Ecto neural progenitor cell (in vitro differentiated cells): ENCODE results near the gene PRRT4.

Source experiments
- DNase-seq: peaks from one replicate; pipeline ENCODE4 v3.0.0-alpha.2; 2018; ENCODE audit warnings: low spot score

The PRRT4 gene

GRCh38 chr7:128343554-128344430, 17.7 kb downstream of the PRRT4 start, which contains the start of gene RBM28:
RBM28 (minus strand) TSS chr7:128343908; CDS start chr7:128343793, 115 bp downstream.
- DNase-seq, result peak; percentile 90

GRCh38 chr7:128341733-128342132, 19.8 kb downstream of the PRRT4 start:
- no peak for DNase-seq

- no peak for DNase-seq
Observed at GRCh38 chr7:128335730-128336129, 25.8 kb downstream of the PRRT4 start.

- DNase-seq, result no peak
Observed at GRCh38 chr7:128324368-128324680, 37.2 kb downstream of the PRRT4 start.

GRCh38 chr7:128323459-128324367, 37.8 kb downstream of the PRRT4 start:
- no peak for DNase-seq

GRCh38 chr7:128323040-128323439, 38.5 kb downstream of the PRRT4 start:
- DNase-seq, result no peak

- no peak for DNase-seq
Observed at GRCh38 chr7:128322040-128322643, 39.3 kb downstream of the PRRT4 start.

- no peak for DNase-seq
Observed at GRCh38 chr7:128321044-128321422, 40.5 kb downstream of the PRRT4 start.

GRCh38 chr7:128318691-128319090, 42.8 kb downstream of the PRRT4 start:
- DNase-seq, result no peak

- DNase-seq, result no peak
Observed at GRCh38 chr7:128311013-128311412, 50.5 kb downstream of the PRRT4 start.

GRCh38 chr7:128310499-128310898, 51.0 kb downstream of the PRRT4 start:
- DNase-seq, result no peak

GRCh38 chr7:128309976-128310375, 51.5 kb downstream of the PRRT4 start:
- DNase-seq, result no peak

GRCh38 chr7:128309124-128309523, 52.4 kb downstream of the PRRT4 start:
- DNase-seq, result no peak

GRCh38 chr7:128307061-128307460, 54.4 kb downstream of the PRRT4 start:
- no peak for DNase-seq

- no peak for DNase-seq
Observed at GRCh38 chr7:128304212-128304611, 57.3 kb downstream of the PRRT4 start.

GRCh38 chr7:128303643-128304042, 57.8 kb downstream of the PRRT4 start:
- DNase-seq, result no peak

GRCh38 chr7:128303133-128303532, 58.4 kb downstream of the PRRT4 start:
- DNase-seq, result no peak

GRCh38 chr7:128302139-128302538, 59.4 kb downstream of the PRRT4 start:
- no peak for DNase-seq
